IMR-90 (cell line): Measurements from ENCODE around the gene TUSC2.

Experiments used
- BHLHE40 ChIP-seq: fragments of 150-350 bp; IDR thresholded peaks from 2 replicates; pipeline ENCODE4 v1.6.1; 2016; ENCODE audit warnings: mild to moderate bottlenecking, low read depth, low read length
- MAFK ChIP-seq: IDR thresholded peaks from 2 replicates; pipeline ENCODE4 v1.6.1; 2012; ENCODE audit warnings: low read depth, low read length, improper control_type of control experiment
- MAZ ChIP-seq: IDR thresholded peaks from 2 replicates; pipeline ENCODE4 v1.6.1; 2012; ENCODE audit warnings: low read depth, mild to moderate bottlenecking, low read length, improper control_type of control experiment, moderate library complexity, borderline replicate concordance
- MXI1 ChIP-seq: IDR thresholded peaks from 2 replicates; pipeline ENCODE4 v1.6.1; 2012; ENCODE audit warnings: low read depth, mild to moderate bottlenecking, low read length, moderate library complexity, borderline replicate concordance
- POLR2A ChIP-seq: IDR thresholded peaks from 2 replicates; pipeline ENCODE4 v1.6.1; 2012; ENCODE audit warnings: mild to moderate bottlenecking, low read depth, low read length
- RFX5 ChIP-seq: IDR thresholded peaks from 2 replicates; pipeline ENCODE4 v1.8.0; 2012; ENCODE audit warnings: low read depth, mild to moderate bottlenecking, low read length, moderate library complexity
- TF ChIP-seq, protein P1 (sequence below): conservative IDR thresholded peaks from 2 replicates; pipeline ENCODE4 v1.5.1; 2012; ENCODE audit warnings: mild to moderate bottlenecking, low read depth, low read length, improper control_type of control experiment
- TF ChIP-seq, protein P2 (sequence below): fragments of 150-350 bp; IDR thresholded peaks from 2 replicates; pipeline ENCODE4 v1.6.1; 2017; ENCODE audit warnings: mild to moderate bottlenecking, antibody characterized with exemption, low read length, low read depth

DNA sequence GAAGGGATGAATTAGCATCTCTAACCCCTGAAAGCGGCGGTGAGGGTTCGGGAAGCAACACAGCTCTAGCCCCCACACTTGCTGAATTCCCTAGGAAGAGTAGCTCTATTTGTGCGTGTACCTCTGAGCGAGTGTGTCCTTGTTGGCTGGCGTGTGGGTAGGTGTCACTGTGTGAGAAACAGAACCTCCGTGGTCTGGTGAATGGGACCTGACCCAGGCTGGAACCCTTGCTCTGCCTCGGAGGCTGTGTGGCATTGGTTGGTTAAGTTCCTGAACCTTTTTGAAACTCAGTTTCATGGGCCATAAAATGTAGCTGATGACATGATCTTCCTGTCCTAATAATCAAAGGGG lies 31.7 kb upstream of the TUSC2 start:
- TF ChIP-seq, protein P1, sequence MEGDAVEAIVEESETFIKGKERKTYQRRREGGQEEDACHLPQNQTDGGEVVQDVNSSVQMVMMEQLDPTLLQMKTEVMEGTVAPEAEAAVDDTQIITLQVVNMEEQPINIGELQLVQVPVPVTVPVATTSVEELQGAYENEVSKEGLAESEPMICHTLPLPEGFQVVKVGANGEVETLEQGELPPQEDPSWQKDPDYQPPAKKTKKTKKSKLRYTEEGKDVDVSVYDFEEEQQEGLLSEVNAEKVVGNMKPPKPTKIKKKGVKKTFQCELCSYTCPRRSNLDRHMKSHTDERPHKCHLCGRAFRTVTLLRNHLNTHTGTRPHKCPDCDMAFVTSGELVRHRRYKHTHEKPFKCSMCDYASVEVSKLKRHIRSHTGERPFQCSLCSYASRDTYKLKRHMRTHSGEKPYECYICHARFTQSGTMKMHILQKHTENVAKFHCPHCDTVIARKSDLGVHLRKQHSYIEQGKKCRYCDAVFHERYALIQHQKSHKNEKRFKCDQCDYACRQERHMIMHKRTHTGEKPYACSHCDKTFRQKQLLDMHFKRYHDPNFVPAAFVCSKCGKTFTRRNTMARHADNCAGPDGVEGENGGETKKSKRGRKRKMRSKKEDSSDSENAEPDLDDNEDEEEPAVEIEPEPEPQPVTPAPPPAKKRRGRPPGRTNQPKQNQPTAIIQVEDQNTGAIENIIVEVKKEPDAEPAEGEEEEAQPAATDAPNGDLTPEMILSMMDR: no peak
- TF ChIP-seq BHLHE40: no peak
- no peak for TF ChIP-seq MAZ
- TF ChIP-seq MAFK: no peak
- no peak for TF ChIP-seq POLR2A
- TF ChIP-seq MXI1: no peak
- no peak for TF ChIP-seq RFX5
- TF ChIP-seq, protein P2, sequence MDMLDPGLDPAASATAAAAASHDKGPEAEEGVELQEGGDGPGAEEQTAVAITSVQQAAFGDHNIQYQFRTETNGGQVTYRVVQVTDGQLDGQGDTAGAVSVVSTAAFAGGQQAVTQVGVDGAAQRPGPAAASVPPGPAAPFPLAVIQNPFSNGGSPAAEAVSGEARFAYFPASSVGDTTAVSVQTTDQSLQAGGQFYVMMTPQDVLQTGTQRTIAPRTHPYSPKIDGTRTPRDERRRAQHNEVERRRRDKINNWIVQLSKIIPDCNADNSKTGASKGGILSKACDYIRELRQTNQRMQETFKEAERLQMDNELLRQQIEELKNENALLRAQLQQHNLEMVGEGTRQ: no peak
